Liver (tissue), 9 donors: ENCODE data around the gene GNG7. TPM values are rescaled to one million over a fixed set of nuclear protein-coding genes. Genes with fewer than 3 reads are reported as not detected.

Experiments
- DNase-seq: peaks from one replicate; pipeline ENCODE4 v3.0.0-alpha.2; 2017; ENCODE audit warnings: low spot score
- H3K27ac ChIP-seq, 2 donors: one replicate each; pipeline ENCODE4 v1.7.0; 2013; ENCODE audit warnings: inconsistent platforms in 2 of 2, low read length in 2 of 2, control low read depth in 1 of 2, low read depth in 1 of 2, mild to moderate bottlenecking in 1 of 2
- H3K27me3 ChIP-seq, 4 donors: one replicate each; pipeline versions ENCODE4 v1.6.1 to v1.7.0; 2013; ENCODE audit warnings: low read length in 3 of 4, inconsistent platforms in 1 of 4, mild to moderate bottlenecking in 1 of 4, moderate library complexity in 1 of 4; ENCODE audit not compliant: control insufficient read depth in 4 of 4, insufficient read depth in 4 of 4
- H3K36me3 ChIP-seq, 4 donors: one replicate each; pipeline versions ENCODE4 v1.6.1 to v1.7.0; 2013; ENCODE audit warnings: low read length in 3 of 4, mild to moderate bottlenecking in 3 of 4, low read depth in 1 of 4, moderate library complexity in 1 of 4; ENCODE audit not compliant: control insufficient read depth in 4 of 4, insufficient read depth in 3 of 4
- H3K4me1 ChIP-seq, 4 donors: one replicate each; pipeline versions ENCODE4 v1.6.1 to v1.7.0; 2013; ENCODE audit warnings: low read length in 3 of 4, mild to moderate bottlenecking in 3 of 4, moderate library complexity in 1 of 4; ENCODE audit not compliant: control insufficient read depth in 4 of 4, insufficient read depth in 4 of 4
- H3K4me3 ChIP-seq, 3 donors: one replicate each; pipeline versions ENCODE4 v1.6.1 to v1.7.0; 2013; ENCODE audit warnings: low read length in 3 of 3, control low read depth in 1 of 3, low read depth in 1 of 3, mild to moderate bottlenecking in 1 of 3
- H3K9ac ChIP-seq, 2 donors: one replicate each; pipeline ENCODE4 v1.7.0; 2013; ENCODE audit warnings: low read length in 2 of 2, mild to moderate bottlenecking in 2 of 2, moderate library complexity in 2 of 2, control low read depth in 1 of 2, low read depth in 1 of 2
- H3K9me3 ChIP-seq, 4 donors: one replicate each; pipeline versions ENCODE4 v1.6.1 to v1.7.0; 2013; ENCODE audit warnings: low read length in 3 of 4; ENCODE audit not compliant: control insufficient read depth in 4 of 4
- ATF3 ChIP-seq: IDR thresholded peaks from 2 replicates; pipeline ENCODE4 v1.6.1; 2016; ENCODE audit warnings: antibody characterized with exemption
- CTCF ChIP-seq: fragments of 150-350 bp; IDR thresholded peaks from 2 replicates; pipeline ENCODE4 v1.5.1; 2017; ENCODE audit warnings: improper control_type of control experiment, low read depth, low read length; ENCODE audit not compliant: missing input control
- FOXA1 ChIP-seq: IDR thresholded peaks from 2 replicates; pipeline ENCODE4 v1.6.1; 2016; ENCODE audit warnings: antibody characterized with exemption
- GABPA ChIP-seq, 2 donors: IDR thresholded peaks in 1 of 2; conservative IDR thresholded peaks in 1 of 2; 2 replicates each; pipeline ENCODE4 v1.6.1; 2016; ENCODE audit warnings: antibody characterized with exemption in 2 of 2, mild to moderate bottlenecking in 1 of 2, moderate library complexity in 1 of 2
- HNF4A ChIP-seq, 2 donors: conservative IDR thresholded peaks; 2 replicates each; pipeline ENCODE4 v1.6.1; 2016; ENCODE audit warnings: antibody characterized with exemption in 2 of 2, mild to moderate bottlenecking in 2 of 2
- HNF4G ChIP-seq: IDR thresholded peaks from 2 replicates; pipeline ENCODE4 v1.6.1; 2016; ENCODE audit warnings: antibody characterized with exemption
- NR2F2 ChIP-seq: IDR thresholded peaks from 2 replicates; pipeline ENCODE4 v1.6.1; 2016; ENCODE audit warnings: antibody characterized with exemption
- REST ChIP-seq: IDR thresholded peaks from 2 replicates; pipeline ENCODE4 v1.6.1; 2016; ENCODE audit warnings: antibody characterized with exemption, mild to moderate bottlenecking
- RXRA ChIP-seq, 2 donors: IDR thresholded peaks; 2 replicates each; pipeline ENCODE4 v1.6.1; 2017 to 2018; ENCODE audit warnings: antibody characterized with exemption in 2 of 2, mild to moderate bottlenecking in 1 of 2
- SP1 ChIP-seq: IDR thresholded peaks from 2 replicates; pipeline ENCODE4 v1.6.1; 2018; ENCODE audit warnings: antibody characterized with exemption, mild to moderate bottlenecking
- TAF1 ChIP-seq: conservative IDR thresholded peaks from 2 replicates; pipeline ENCODE4 v1.6.1; 2016; ENCODE audit warnings: antibody characterized with exemption, mild to moderate bottlenecking
- YY1 ChIP-seq: IDR thresholded peaks from 2 replicates; pipeline ENCODE4 v1.6.1; 2016; ENCODE audit warnings: antibody characterized with exemption, mild to moderate bottlenecking
- ZBTB33 ChIP-seq: IDR thresholded peaks from 2 replicates; pipeline ENCODE4 v1.6.1; 2016; ENCODE audit warnings: antibody characterized with exemption
- WGBS: extraction: QIAGEN DNeasy Blood & Tissue Kit; methylation state at CpG from one replicate; pipeline ENCODE4 v1.1.7; 2013; 5-methylcytosine and 5-hydroxymethylcytosine counted together
- polyA plus RNA-seq, 2 donors: library from polyadenylated mRNA; stranded (reverse) in 1 of 2; unstranded in 1 of 2; fragments of 200-250 nt in 1 of 2; fragments of >200 nt in 1 of 2; fragmentation: Nextera tagmentation in 1 of 2; extraction: Ambion mirVana in 1 of 2; gene quantifications; one replicate each; pipeline versions ENCODE4 v1.2.1 to v1.2.3, GENCODE V29; 2013 to 2015
- total RNA-seq, 2 donors: library from RNA; depleted of rRNA; stranded (reverse); fragments of >200 nt; gene quantifications; one replicate each; pipeline ENCODE4 v1.2.3, GENCODE V29; 2014
- TF ChIP-seq, protein P1 (sequence below): IDR thresholded peaks from 2 replicates; pipeline ENCODE4 v1.6.1; 2016; ENCODE audit warnings: antibody characterized with exemption
- donor health status: healthy.
- donor health status: healthy.
- donor health status: healthy.
- donor health status: healthy.
- donor health status: healthy.

The GNG7 gene
- total and polyA plus RNA-seq, 4 donors, result 0.75 to 1.9 (median 1.1) TPM

DNA sequence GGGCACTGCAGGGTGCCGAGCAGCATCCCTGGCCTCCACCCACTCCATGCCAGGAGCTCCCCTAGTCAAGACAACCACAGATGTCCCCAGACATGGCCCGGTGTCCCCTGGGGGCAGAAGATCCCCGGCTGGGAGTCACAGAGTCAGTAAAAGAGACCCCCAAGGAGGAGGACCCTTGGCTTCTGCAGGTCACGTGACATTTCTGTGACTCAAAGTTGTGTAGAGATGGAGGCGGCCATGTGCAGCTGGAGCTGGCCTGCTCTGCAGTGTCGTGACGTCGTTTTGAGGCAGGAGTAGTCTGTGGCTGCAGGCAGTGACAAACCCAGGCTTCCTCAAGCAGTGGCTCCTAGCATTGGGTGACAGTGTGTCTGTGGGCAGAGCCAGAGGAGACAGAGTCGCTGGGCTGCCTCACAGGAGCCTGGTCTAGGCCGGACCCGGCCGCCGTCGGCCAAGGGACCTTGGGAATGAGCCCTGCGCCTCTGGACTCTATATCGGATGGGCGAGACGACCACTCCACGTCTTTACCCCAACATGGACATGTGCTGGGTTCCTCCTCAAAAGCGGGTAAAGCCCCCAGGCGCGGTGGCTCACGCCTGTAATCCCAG is 26.4 kb upstream of the GNG7 start:
- Histone ChIP-seq H3K27me3 (no peaks in the 10 kb centered on the region), H3K9ac (no peak overlapping the region)

GRCh38 chr19:2727640-2727944 is 25.1 kb upstream of the GNG7 start:
- H3K27me3 ChIP-seq, result no peaks in the 10 kb centered on the region
- H3K9me3 ChIP-seq, result no peaks in the 10 kb centered on the region
- WGBS, result 68% methylated on average over 16 of the region's 16 CpGs
- no peak overlapping the region for H3K9ac ChIP-seq
- no peak for DNase-seq
- no peak overlapping the region for H3K4me3 ChIP-seq
- no peak overlapping the region for H3K27ac ChIP-seq
- no peaks in the 10 kb centered on the region for H3K4me1 ChIP-seq
- TF ChIP-seq ATF3 (no peak), SP1 (no peak), REST (no peak)
- peaks cover 0 to 2% (median under 1%) of the 10 kb centered on the region in 4 donors for H3K36me3 ChIP-seq

More for the DNA sequence above, 26.4 kb upstream of the GNG7 start:
- TF ChIP-seq YY1 (no peak), SP1 (no peak)
- no peak for DNase-seq
- H3K36me3 ChIP-seq, result peaks cover 0 to 3% (median under 1%) of the 10 kb centered on the region in 4 donors
- 86% methylated on average over 23 of the region's 23 CpGs for WGBS
- H3K4me1 ChIP-seq, result no peaks in the 10 kb centered on the region
- no peak overlapping the region for H3K27ac ChIP-seq
- H3K4me3 ChIP-seq, result no peak overlapping the region
- H3K9me3 ChIP-seq, result no peaks in the 10 kb centered on the region

- 22% methylated on average over 26 of the region's 26 CpGs for WGBS
- no peaks in the 10 kb centered on the region for H3K9me3 ChIP-seq
- no peak overlapping the region for H3K4me3 ChIP-seq
- no peak for DNase-seq
- no peaks in the 10 kb centered on the region for H3K4me1 ChIP-seq
- H3K36me3 ChIP-seq, result no peaks in the 10 kb centered on the region
- no peak overlapping the region for H3K27ac ChIP-seq
- H3K27me3 ChIP-seq, result peaks cover 0 to 4% (median under 1%) of the 10 kb centered on the region in 4 donors
- H3K9ac ChIP-seq, result no peak overlapping the region
- no peak for TF ChIP-seq NR2F2
- TF ChIP-seq, protein P1, sequence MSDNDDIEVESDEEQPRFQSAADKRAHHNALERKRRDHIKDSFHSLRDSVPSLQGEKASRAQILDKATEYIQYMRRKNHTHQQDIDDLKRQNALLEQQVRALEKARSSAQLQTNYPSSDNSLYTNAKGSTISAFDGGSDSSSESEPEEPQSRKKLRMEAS, result no peak
- TF ChIP-seq GABPA (IDR thresholded peaks at IDR 0.05 in 1 of 2, conservative IDR thresholded peaks at IDR 0.05 in 1 of 2), result no peak
- no peak for TF ChIP-seq HNF4G
- TF ChIP-seq TAF1, result no peak
- no peak for TF ChIP-seq RXRA (IDR thresholded peaks at IDR 0.05)
- TF ChIP-seq CTCF, result no peak
- TF ChIP-seq HNF4A (conservative IDR thresholded peaks at IDR 0.05), result no peak
- TF ChIP-seq FOXA1, result no peak
- no peak for TF ChIP-seq REST
- no peak for TF ChIP-seq ATF3
- no peak for TF ChIP-seq ZBTB33
Observed at GRCh38 chr19:2726904-2727639, 24.6 kb upstream of the GNG7 start.
